Stomach (tissue), 9 donors: ENCODE data around the gene FIGN. TPM values are rescaled to one million over a fixed set of nuclear protein-coding genes. Genes with fewer than 3 reads are reported as not detected.

Source experiments
- DNase-seq, 2 donors: peaks; one replicate each; pipeline versions ENCODE4 v3.0.0 to v3.0.0-alpha.2; 2013 to 2019
- H3K27ac ChIP-seq, 5 donors: fragments of 200-600 bp in 4 of 5; sonication (generic) in 4 of 5; one replicate each; pipeline ENCODE4 v1.5.1; 2013 to 2019; ENCODE audit warnings: mild to moderate bottlenecking in 1 of 5, moderate library complexity in 1 of 5
- H3K27me3 ChIP-seq, 3 donors: fragments of 200-600 bp; sonication (generic); one replicate each; pipeline ENCODE4 v1.5.1; 2017 to 2019; ENCODE audit warnings: mixed run types in 1 of 3
- H3K36me3 ChIP-seq, 4 donors: fragments of 200-600 bp; sonication (generic); 1 replicate in 3 of 4; 2 replicates in 1 of 4; pipeline ENCODE4 v1.5.1; 2016 to 2019
- H3K4me1 ChIP-seq, 4 donors: fragments of 200-600 bp; sonication (generic); one replicate each; pipeline ENCODE4 v1.5.1; 2016 to 2019
- H3K4me3 ChIP-seq, 4 donors: fragments of 200-600 bp; sonication (generic) in 3 of 4; one replicate each; pipeline ENCODE4 v1.5.1; 2016 to 2019; ENCODE audit warnings: mild to moderate bottlenecking in 1 of 4
- H3K9me3 ChIP-seq, 4 donors: fragments of 200-600 bp; sonication (generic); one replicate each; pipeline ENCODE4 v1.5.1; 2016 to 2019
- EP300 ChIP-seq: sonication (generic); formaldehyde crosslinking; IDR thresholded peaks from one replicate; pipeline ENCODE4 v1.6.1; 2017; ENCODE audit warnings: antibody characterized with exemption
- POLR2A ChIP-seq, 4 donors: fragments of 450-650 bp; IDR thresholded peaks; one replicate each; pipeline ENCODE4 v1.6.1; 2016; ENCODE audit warnings: antibody characterized with exemption in 4 of 4, control low read depth in 2 of 4, mild to moderate bottlenecking in 1 of 4, moderate library complexity in 1 of 4
- POLR2AphosphoS5 ChIP-seq, 3 donors: sonication (generic); formaldehyde crosslinking; IDR thresholded peaks; one replicate each; pipeline ENCODE4 v1.6.1; 2016; ENCODE audit warnings: antibody characterized with exemption in 3 of 3
- WGBS, 5 donors: extraction: QIAGEN DNeasy Blood & Tissue Kit in 3 of 5; methylation state at CpG; one replicate each; pipeline versions ENCODE4 v1.1.5 to v1.1.7; 2013 to 2018; 5-methylcytosine and 5-hydroxymethylcytosine counted together
- intact Hi-C: fragments of 100-400 bp; cut with DNase I; formaldehyde crosslinking; loops from one replicate; pipeline ENCODE4 v1.15.1; 2023; ENCODE audit warnings: low total_unique reads
- polyA plus RNA-seq, 3 donors: library from polyadenylated mRNA; stranded (reverse); fragments of 200-250 nt; gene quantifications; one replicate each; pipeline ENCODE4 v1.2.3, GENCODE V29; 2013
- total RNA-seq, 5 donors: library from RNA; depleted of rRNA; stranded (reverse); fragments of >200 nt; gene quantifications; one replicate each; pipeline versions ENCODE4 v1.1.0 to v1.2.3, GENCODE V29; 2014 to 2016
- TF ChIP-seq, protein P1 (sequence below), 7 experiments: fragments of 450-650 bp in 4 of 7; fragments of 200-600 bp in 3 of 7; sonication (generic) in 3 of 7; IDR thresholded peaks; one replicate each; pipeline ENCODE4 v1.5.1; 2016 to 2019; ENCODE audit warnings: antibody characterized with exemption in 7 of 7, control low read depth in 2 of 7, mild to moderate bottlenecking in 1 of 7
- donor health status: healthy with polysubstance abuse.
- donor health status: Bipolar disorder and iron deficiency.
- donor health status: healthy.

Gene FIGN
- total and polyA plus RNA-seq, 8 donors, result 0.33 to 8.9 (median 2.3) TPM

DNA sequence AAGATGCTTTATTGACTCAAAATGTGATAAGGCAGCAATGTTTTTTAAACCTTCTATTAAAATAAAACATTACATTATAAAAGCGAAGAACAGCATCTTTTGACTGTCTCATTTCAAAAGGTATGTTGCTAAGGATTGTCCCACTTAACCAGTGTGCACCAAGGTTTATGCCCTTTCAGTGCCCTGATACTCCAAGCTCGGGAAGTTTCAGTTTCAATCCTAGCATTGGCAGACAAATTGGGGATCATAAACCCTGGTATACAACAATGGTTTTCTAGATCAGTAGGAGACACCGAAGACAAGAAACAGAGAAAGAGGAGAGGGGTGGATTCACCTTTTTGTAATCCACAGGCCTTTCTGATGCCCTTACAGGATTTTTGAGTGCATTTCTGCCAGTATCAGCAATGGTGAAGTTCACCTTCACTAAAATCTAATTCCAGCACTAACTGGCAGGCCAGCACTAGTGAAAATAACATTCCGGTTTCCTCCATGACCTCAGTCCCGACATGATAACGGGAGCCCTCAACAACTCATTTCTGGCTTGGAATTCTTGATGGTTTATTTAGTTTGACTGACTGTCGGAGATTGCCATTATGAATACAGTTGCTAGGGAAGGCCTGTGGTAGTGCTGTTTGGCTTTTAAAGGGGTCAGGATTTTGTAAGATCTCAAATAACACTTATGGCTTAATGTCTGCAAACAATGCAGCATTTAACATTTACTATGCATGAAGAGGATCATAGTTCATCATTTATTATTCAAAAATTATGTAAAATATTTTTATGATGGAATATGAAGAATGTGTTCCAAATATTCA lies 33.3 kb upstream of the FIGN start:
- intact Hi-C loops, result no loop called here
- H3K4me1 ChIP-seq, result no peaks in the 10 kb centered on the region
- no peak for DNase-seq
- H3K27me3 ChIP-seq, result no peaks in the 10 kb centered on the region
- 57 to 66% (median 63%) methylated on average over 7 of the region's 7 CpGs for WGBS, 5 donors
- TF ChIP-seq EP300 (no peak), POLR2A (IDR thresholded peaks at IDR 0.05) (no peak), POLR2AphosphoS5 (IDR thresholded peaks at IDR 0.05) (no peak)
- TF ChIP-seq, protein P1, sequence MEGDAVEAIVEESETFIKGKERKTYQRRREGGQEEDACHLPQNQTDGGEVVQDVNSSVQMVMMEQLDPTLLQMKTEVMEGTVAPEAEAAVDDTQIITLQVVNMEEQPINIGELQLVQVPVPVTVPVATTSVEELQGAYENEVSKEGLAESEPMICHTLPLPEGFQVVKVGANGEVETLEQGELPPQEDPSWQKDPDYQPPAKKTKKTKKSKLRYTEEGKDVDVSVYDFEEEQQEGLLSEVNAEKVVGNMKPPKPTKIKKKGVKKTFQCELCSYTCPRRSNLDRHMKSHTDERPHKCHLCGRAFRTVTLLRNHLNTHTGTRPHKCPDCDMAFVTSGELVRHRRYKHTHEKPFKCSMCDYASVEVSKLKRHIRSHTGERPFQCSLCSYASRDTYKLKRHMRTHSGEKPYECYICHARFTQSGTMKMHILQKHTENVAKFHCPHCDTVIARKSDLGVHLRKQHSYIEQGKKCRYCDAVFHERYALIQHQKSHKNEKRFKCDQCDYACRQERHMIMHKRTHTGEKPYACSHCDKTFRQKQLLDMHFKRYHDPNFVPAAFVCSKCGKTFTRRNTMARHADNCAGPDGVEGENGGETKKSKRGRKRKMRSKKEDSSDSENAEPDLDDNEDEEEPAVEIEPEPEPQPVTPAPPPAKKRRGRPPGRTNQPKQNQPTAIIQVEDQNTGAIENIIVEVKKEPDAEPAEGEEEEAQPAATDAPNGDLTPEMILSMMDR (IDR thresholded peaks at IDR 0.05), result no peak
- H3K36me3 ChIP-seq, result no peaks in the 10 kb centered on the region
- no peak overlapping the region for H3K4me3 ChIP-seq
- no peak overlapping the region for H3K27ac ChIP-seq
- no peaks in the 10 kb centered on the region for H3K9me3 ChIP-seq

DNA sequence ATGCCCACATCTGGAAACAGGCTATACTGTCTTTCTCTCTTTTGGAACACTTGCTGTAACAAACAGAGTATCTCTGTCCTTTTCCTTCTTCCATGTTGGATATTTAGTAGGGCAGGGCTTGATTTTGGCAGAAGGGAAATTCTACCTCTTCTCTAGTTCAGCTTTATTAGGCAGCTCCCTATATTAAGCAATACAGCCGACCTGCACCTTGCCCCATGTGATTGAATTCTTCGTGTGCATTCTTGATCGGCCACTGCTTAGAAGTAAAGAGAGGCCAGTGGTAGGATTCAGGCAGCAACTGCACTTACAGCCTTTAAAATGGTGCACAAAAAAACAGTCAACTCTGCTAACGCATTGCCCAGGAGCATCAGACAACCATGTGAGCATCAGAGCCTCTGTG lies 31.3 kb upstream of the FIGN start:
- H3K27me3 ChIP-seq, result no peaks in the 10 kb centered on the region
- no peak overlapping the region for H3K27ac ChIP-seq
- H3K4me3 ChIP-seq, result no peak overlapping the region
- no peaks in the 10 kb centered on the region for H3K36me3 ChIP-seq
- DNase-seq, result no peak
- TF ChIP-seq POLR2AphosphoS5 (IDR thresholded peaks at IDR 0.05) (no peak), EP300 (no peak), POLR2A (IDR thresholded peaks at IDR 0.05) (no peak)
- TF ChIP-seq, protein P1 (IDR thresholded peaks at IDR 0.05), result no peak
- no peaks in the 10 kb centered on the region for H3K4me1 ChIP-seq
- intact Hi-C loops, result no loop called here
- 86 to 95% (median 91%) methylated on average over 4 of the region's 4 CpGs for WGBS, 5 donors
- no peaks in the 10 kb centered on the region for H3K9me3 ChIP-seq

GRCh38 chr2:163764566-163764965 lies 28.8 kb upstream of the FIGN start:
- no peak overlapping the region for H3K4me3 ChIP-seq
- TF ChIP-seq POLR2AphosphoS5 (IDR thresholded peaks at IDR 0.05) (no peak), EP300 (no peak), POLR2A (IDR thresholded peaks at IDR 0.05) (no peak)
- TF ChIP-seq, protein P1 (IDR thresholded peaks at IDR 0.05), result no peak
- H3K9me3 ChIP-seq, result no peaks in the 10 kb centered on the region
- no peaks in the 10 kb centered on the region for H3K36me3 ChIP-seq
- intact Hi-C loops, result no loop called here
- H3K4me1 ChIP-seq, result no peaks in the 10 kb centered on the region
- no peaks in the 10 kb centered on the region for H3K27me3 ChIP-seq
- 77 to 91% (median 84%) methylated on average over 3 of the region's 3 CpGs for WGBS, 5 donors
- DNase-seq, result no peak
- H3K27ac ChIP-seq, result no peak overlapping the region

- 60 to 78% (median 67%) methylated on average over 2 of the region's 2 CpGs for WGBS, 5 donors
- no peak for TF ChIP-seq POLR2AphosphoS5 (IDR thresholded peaks at IDR 0.05)
- no peak for TF ChIP-seq POLR2A (IDR thresholded peaks at IDR 0.05)
- TF ChIP-seq, protein P1 (IDR thresholded peaks at IDR 0.05), result no peak
- no peak for TF ChIP-seq EP300
- Histone ChIP-seq H3K9me3 (no peaks in the 10 kb centered on the region), H3K4me3 (no peak overlapping the region), H3K36me3 (no peaks in the 10 kb centered on the region), H3K4me1 (no peaks in the 10 kb centered on the region), H3K27ac (no peak overlapping the region), H3K27me3 (no peaks in the 10 kb centered on the region)
- intact Hi-C loops, result no loop called here
- DNase-seq, result no peak
Observed at GRCh38 chr2:163759013-163759412, 23.2 kb upstream of the FIGN start.
